ENCODE results near the gene C2orf80. TPM values are rescaled to one million over a fixed set of nuclear protein-coding genes. Genes with fewer than 3 reads are reported as not detected.

The C2orf80 gene
- total RNA-seq, result not detected in 2 replicates

GRCh38 chr2:208189810-208190503 lies at the start of gene C2orf80:
Gene C2orf80, minus strand, starts transcription at chr2:208190030. Its CDS starts 3,044 bp downstream, at chr2:208186986.

DNA sequence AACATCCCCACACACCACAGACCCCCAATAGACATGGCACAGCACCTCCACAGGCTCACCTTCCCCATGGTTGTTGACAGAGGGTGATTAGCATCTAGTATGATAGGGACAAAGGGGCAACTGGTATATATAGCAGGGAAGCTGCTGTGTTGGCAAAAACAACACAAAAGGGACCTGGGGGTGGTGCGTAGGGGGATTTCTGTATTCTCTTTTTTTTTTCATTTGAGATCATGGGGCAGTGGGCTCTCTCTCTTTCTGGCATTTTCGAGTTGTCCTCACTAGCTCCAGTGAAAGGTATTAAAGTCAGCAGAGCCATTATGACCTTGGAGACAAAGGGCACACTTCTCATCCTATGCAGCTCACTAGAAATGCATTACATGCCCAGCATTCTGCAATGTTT lies 26.3 kb downstream of the C2orf80 start, which contains the start of gene CRYGA:
CRYGA (minus strand) TSS at position 101 of the 400 bp plus-strand sequence; CDS start at position 68, 33 bp downstream.

DNA sequence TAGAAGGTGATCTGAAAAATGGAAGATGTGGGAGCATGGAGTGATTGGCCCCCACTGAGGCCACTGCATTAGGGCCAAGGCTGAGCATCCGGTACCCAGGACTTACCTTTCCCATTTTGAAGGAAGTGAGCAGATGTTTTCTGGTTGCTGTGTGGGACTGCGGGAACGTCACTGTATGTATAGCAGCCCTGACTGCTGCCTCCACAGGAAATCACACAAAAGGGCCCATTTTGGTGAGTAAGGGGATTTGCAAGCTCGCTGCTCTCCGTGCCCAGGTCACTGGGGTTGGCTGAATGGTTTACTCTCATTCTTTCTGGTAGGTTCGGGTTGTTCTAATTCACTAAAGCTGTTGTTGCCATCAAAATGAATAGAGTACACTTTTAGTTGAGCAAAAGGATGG lies 43.8 kb downstream of the C2orf80 start, which contains the start of gene CRYGB:
CRYGB (minus strand) TSS at position 153 of the 400 bp plus-strand sequence; CDS start at position 115, 38 bp downstream.

DNA sequence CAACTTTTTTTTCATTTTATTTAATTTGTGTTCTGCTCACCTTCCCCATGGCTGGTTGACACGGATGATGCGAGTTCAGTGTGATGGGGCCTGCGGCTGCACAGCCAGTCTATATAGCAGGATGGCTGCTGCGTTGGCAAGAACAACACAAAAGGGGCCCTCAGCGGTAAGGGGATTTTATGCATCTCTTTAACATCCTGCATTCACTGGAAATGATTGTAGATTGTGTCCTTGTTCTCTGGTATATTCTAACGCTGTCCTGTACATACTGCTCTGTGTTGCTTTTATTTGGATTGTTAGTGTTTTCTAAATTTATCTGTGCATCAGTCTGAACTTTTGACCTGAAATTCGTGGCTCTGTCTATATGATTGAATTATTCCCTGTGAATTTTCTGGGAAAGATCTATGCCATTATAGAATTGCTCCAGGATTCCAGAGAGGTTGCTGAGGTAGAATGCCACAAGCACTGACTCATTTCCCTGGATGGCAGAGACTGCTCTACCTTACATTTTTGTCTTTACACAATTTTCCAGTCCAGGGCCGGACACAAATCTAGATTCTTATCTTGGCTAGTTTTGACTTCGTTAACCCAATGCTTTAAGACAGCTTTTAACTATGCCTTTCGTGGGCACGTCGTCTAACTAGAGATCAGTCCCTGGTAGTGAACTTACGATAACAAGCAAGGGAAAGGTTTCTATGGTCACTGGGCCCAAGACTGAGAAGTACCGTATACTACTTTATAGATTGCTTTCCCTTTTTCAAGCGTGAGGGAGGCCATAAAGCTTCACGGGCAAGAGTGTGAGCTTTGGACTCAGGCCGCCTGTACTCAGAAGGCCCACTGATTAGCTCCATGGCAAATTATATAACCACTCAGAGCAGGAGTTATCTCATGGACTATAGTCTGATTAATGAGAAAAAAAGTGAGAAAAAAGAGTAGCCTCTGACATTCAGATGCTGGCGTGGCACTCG lies 59.8 kb downstream of the C2orf80 start, which contains the start of gene CRYGC:
CRYGC (minus strand) TSS at position 85 of the 968 bp plus-strand sequence; CDS start at position 49, 36 bp downstream.

GRCh38 chr2:208124013-208124715 lies 65.7 kb downstream of the C2orf80 start, which contains the start of gene CRYGD:
Gene CRYGD, minus strand, starts transcription at chr2:208124524. Its CDS starts 51 bp downstream, at chr2:208124473.

Other genes starting within 250 kb of the C2orf80 start
- 16.8 and 17.5 TPM in 2 replicates for gene PLEKHM3, start 164.5 kb downstream of the C2orf80 start, total RNA-seq
- not detected in 2 replicates for gene CRYGD, start 65.5 kb downstream of the C2orf80 start, total RNA-seq
- gene CRYGC, start 60.2 kb downstream of the C2orf80 start, total RNA-seq, result not detected in 2 replicates
- not detected in 2 replicates for gene CRYGB, start 43.9 kb downstream of the C2orf80 start, total RNA-seq
- not detected in 2 replicates for gene CRYGA, start 26.4 kb downstream of the C2orf80 start, total RNA-seq
- gene IDH1, start 65.0 kb upstream of the C2orf80 start, total RNA-seq, result 197 and 222 TPM in 2 replicates
- gene PIKFYVE, start 76.2 kb upstream of the C2orf80 start, total RNA-seq, result 55.0 and 64.3 TPM in 2 replicates
- 0.11 and 0.13 TPM in 2 replicates for gene PTH2R, start 216.8 kb upstream of the C2orf80 start, total RNA-seq

Data from articular chondrocyte of knee joint (primary cell).